ENCODE measurements around the gene PARD3.

Gene PARD3

GRCh38 chr10:34310234-34310633, 504.9 kb downstream of the PARD3 start:
- no peak overlapping the region for H3K27ac ChIP-seq (ENCODE audit: low read depth, low read length)
- no peaks in the 10 kb centered on the region for H3K27me3 ChIP-seq (ENCODE audit: low read length)
- no peaks in the 10 kb centered on the region for H3K9me2 ChIP-seq (replicated peaks; ENCODE audit: insufficient read depth, low read length)
- TF ChIP-seq EZH2phosphoT487 (conservative IDR thresholded peaks at IDR 0.05; ENCODE audit: low read length): no peak
- TF ChIP-seq, protein P1, sequence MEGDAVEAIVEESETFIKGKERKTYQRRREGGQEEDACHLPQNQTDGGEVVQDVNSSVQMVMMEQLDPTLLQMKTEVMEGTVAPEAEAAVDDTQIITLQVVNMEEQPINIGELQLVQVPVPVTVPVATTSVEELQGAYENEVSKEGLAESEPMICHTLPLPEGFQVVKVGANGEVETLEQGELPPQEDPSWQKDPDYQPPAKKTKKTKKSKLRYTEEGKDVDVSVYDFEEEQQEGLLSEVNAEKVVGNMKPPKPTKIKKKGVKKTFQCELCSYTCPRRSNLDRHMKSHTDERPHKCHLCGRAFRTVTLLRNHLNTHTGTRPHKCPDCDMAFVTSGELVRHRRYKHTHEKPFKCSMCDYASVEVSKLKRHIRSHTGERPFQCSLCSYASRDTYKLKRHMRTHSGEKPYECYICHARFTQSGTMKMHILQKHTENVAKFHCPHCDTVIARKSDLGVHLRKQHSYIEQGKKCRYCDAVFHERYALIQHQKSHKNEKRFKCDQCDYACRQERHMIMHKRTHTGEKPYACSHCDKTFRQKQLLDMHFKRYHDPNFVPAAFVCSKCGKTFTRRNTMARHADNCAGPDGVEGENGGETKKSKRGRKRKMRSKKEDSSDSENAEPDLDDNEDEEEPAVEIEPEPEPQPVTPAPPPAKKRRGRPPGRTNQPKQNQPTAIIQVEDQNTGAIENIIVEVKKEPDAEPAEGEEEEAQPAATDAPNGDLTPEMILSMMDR (IDR thresholded peaks at IDR 0.05; ENCODE audit: insufficient read depth, low read length, poor library complexity, severe bottlenecking): no peak
- no peaks in the 10 kb centered on the region for H3K36me3 ChIP-seq (ENCODE audit: low read length)
- no peak overlapping the region for H3K4me2 ChIP-seq (ENCODE audit: low read depth, low read length, poor library complexity, severe bottlenecking)
- H3K4me3 ChIP-seq (ENCODE audit: insufficient read depth, low read length, poor library complexity, severe bottlenecking): no peak overlapping the region
- no peak overlapping the region for H2AFZ ChIP-seq (ENCODE audit: low read depth, low read length, severe bottlenecking)
- H3K79me2 ChIP-seq (ENCODE audit: insufficient read depth, low read length): no peaks in the 10 kb centered on the region
- no peaks in the 10 kb centered on the region for H4K20me1 ChIP-seq (ENCODE audit: low read depth, low read length)
- no peak overlapping the region for H3K9ac ChIP-seq (ENCODE audit: low read length)
- H3F3A ChIP-seq (ENCODE audit: insufficient read depth): no peaks in the 10 kb centered on the region
- H3K9me3 ChIP-seq (ENCODE audit: insufficient read depth, low read length): no peaks in the 10 kb centered on the region

- Histone ChIP-seq H3F3A (ENCODE audit: insufficient read depth) (no peaks in the 10 kb centered on the region), H3K27me3 (ENCODE audit: low read length) (no peaks in the 10 kb centered on the region), H3K79me2 (ENCODE audit: insufficient read depth, low read length) (no peaks in the 10 kb centered on the region), H3K4me2 (ENCODE audit: low read depth, low read length, poor library complexity, severe bottlenecking) (no peak overlapping the region), H4K20me1 (ENCODE audit: low read depth, low read length) (no peaks in the 10 kb centered on the region), H3K27ac (ENCODE audit: low read depth, low read length) (no peak overlapping the region), H2AFZ (ENCODE audit: low read depth, low read length, severe bottlenecking) (no peak overlapping the region), H3K9me2 (replicated peaks; ENCODE audit: insufficient read depth, low read length) (no peaks in the 10 kb centered on the region), H3K9me3 (ENCODE audit: insufficient read depth, low read length) (no peaks in the 10 kb centered on the region), H3K9ac (ENCODE audit: low read length) (no peak overlapping the region), H3K36me3 (ENCODE audit: low read length) (no peaks in the 10 kb centered on the region), H3K4me3 (ENCODE audit: insufficient read depth, low read length, poor library complexity, severe bottlenecking) (no peak overlapping the region)
- no peak for TF ChIP-seq EZH2phosphoT487 (conservative IDR thresholded peaks at IDR 0.05; ENCODE audit: low read length)
- TF ChIP-seq, protein P1 (IDR thresholded peaks at IDR 0.05; ENCODE audit: insufficient read depth, low read length, poor library complexity, severe bottlenecking): no peak
Observed at GRCh38 chr10:34305189-34305588, 509.9 kb downstream of the PARD3 start.

DNA sequence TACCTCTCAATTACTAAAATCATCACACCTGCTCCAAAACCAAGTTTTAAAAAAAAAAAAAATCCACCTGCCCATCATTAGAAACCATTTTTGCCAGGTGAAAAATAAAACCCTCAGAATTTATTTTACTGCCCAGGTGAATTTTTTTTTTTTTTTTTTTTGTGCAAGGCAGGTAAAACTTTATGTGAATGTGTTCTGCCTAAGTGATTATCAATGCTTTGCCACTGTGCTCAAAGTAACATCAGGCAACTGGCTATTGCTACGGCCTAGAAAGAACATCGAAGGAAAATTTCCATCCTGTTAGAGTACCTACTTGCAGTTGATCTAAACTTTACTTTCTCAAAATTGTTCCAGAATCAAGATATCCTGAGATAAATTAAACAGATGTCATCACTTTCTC, 512.1 kb downstream of the PARD3 start:
- H3K9me2 ChIP-seq (replicated peaks; ENCODE audit: insufficient read depth, low read length): no peaks in the 10 kb centered on the region
- H3K79me2 ChIP-seq (ENCODE audit: insufficient read depth, low read length): no peaks in the 10 kb centered on the region
- no peaks in the 10 kb centered on the region for H3K9me3 ChIP-seq (ENCODE audit: insufficient read depth, low read length)
- no peak overlapping the region for H3K27ac ChIP-seq (ENCODE audit: low read depth, low read length)
- H3K9ac ChIP-seq (ENCODE audit: low read length): no peak overlapping the region
- no peaks in the 10 kb centered on the region for H3K36me3 ChIP-seq (ENCODE audit: low read length)
- H3K4me3 ChIP-seq (ENCODE audit: insufficient read depth, low read length, poor library complexity, severe bottlenecking): no peak overlapping the region
- no peaks in the 10 kb centered on the region for H3K27me3 ChIP-seq (ENCODE audit: low read length)
- no peaks in the 10 kb centered on the region for H4K20me1 ChIP-seq (ENCODE audit: low read depth, low read length)
- no peak overlapping the region for H2AFZ ChIP-seq (ENCODE audit: low read depth, low read length, severe bottlenecking)
- H3F3A ChIP-seq (ENCODE audit: insufficient read depth): no peaks in the 10 kb centered on the region
- H3K4me2 ChIP-seq (ENCODE audit: low read depth, low read length, poor library complexity, severe bottlenecking): no peak overlapping the region
- TF ChIP-seq, protein P1 (IDR thresholded peaks at IDR 0.05; ENCODE audit: insufficient read depth, low read length, poor library complexity, severe bottlenecking): no peak
- no peak for TF ChIP-seq EZH2phosphoT487 (conservative IDR thresholded peaks at IDR 0.05; ENCODE audit: low read length)
